ENCODE measurements around the gene GLA.

Gene GLA

DNA sequence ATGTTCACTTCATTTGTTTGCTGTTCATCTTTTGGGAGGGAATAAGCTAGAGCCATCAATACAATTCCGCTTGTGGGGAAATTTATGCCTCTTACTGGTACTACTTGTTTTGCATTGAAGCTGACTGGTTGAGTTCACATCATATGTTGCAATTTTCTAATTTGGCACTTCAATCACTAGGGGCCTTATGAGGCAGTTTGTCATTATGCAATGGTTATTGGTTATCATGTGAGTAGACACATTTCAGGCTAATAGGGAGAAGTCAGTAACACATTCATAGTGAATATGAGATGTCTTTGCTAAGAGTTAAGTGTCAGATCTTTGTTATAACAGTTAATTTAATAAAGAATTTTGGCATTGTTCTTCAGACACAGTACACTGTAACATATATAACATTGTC, 11.9 kb downstream of the GLA start:
- no peak for DNase-seq

DNA sequence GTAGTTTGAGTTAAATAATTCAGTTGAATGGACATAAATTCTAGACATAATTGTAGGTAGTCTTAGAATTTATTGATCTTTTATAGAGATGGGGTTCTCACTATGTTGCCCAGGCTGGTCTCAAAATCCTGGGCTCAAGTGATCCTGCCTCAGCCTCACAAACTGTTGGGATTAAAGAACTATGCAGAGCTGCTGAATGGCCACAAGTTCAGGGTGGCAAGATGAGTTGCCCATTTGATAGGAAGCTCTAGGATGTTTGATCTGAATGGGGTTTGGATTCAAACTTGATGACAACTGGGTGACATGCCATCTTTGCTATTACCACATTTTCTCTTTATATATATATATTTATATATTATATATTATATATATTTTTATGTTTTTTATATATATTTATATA, 13.4 kb downstream of the GLA start:
- DNase-seq: no peak

- no peak for DNase-seq
These were observed 14.0 kb downstream of the GLA start for GRCh38 chrX:101393530-101394305.

GRCh38 chrX:101391831-101392230, 15.9 kb downstream of the GLA start:
- no peak for DNase-seq

GRCh38 chrX:101390664-101391525, 16.8 kb downstream of the GLA start, which contains the start of gene RPL36A:
Gene RPL36A, plus strand, starts transcription at chrX:101391011. Its CDS starts 33 bp downstream, at chrX:101391044.
- DNase-seq: no peak

GRCh38 chrX:101388604-101389003, 19.1 kb downstream of the GLA start:
- no peak for DNase-seq

DNA sequence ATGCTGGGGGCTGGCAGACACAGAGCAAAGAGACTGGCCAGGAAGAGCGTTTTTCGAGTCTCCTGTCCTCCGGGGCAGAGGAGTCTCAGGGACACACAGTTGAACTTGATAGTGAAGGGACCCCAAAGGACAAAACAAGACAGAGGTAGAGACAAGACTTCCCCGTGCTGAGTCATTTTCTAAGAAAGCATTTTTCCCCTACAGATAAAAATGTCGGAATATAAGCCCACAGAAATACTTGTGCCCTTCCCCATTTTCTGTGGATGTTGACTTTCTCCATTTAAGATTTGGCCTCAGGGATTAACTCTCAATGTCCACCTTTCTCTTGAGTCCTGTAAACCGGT, 21.2 kb downstream of the GLA start:
- DNase-seq: no peak

GRCh38 chrX:101385795-101386541, 21.8 kb downstream of the GLA start, which contains the start of gene BTK:
Gene BTK, minus strand, starts transcription at chrX:101386191. Its CDS starts 10,907 bp downstream, at chrX:101375284.
- DNase-seq: no peak

GRCh38 chrX:101385026-101385684, 22.6 kb downstream of the GLA start:
- DNase-seq: no peak

DNA sequence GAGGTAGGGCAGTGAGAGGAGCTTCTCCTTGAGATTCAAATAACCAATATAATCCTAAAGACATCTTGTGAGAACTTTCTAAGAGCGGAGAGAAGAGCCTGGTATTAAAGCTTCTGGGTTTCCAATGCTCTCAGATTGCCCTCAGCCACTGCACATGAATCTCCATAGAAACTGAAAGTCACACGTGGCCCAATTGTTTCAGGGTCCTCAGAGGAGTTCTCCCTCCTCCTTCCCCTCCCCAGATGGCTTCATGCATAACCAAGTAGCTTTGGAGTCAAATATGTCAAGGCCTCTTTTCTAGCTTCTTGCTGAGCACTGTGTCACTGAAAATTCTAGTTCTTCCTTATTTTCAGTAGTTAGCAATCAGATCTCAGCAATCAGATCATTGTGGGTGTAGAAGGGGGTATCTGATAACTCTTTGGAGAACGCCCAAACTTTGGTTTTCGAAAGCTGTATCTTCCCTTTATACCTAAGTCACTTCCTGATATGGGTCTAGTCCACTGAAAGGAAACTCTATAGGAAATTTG, 24.0 kb downstream of the GLA start:
- DNase-seq: no peak

DNA sequence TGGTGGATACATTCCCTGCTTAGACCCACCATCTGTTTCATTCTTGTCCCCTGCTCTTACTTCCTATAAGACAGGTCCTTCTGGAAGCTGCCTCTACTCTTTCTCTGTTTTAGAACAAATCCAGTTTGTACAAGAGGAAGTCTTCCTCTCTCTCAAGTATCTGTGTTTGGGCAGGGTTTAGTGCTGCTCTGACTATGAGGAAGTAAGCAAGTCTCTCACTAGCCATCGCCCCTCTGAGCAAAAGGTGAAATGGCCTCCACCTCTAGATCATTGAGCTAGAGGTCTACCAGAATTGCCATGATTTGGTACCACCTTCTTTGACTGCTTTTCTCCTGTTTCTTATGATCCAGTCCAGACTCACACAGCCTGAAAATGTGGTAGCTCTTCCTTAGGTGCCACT, 30.2 kb downstream of the GLA start:
- DNase-seq: no peak

DNA sequence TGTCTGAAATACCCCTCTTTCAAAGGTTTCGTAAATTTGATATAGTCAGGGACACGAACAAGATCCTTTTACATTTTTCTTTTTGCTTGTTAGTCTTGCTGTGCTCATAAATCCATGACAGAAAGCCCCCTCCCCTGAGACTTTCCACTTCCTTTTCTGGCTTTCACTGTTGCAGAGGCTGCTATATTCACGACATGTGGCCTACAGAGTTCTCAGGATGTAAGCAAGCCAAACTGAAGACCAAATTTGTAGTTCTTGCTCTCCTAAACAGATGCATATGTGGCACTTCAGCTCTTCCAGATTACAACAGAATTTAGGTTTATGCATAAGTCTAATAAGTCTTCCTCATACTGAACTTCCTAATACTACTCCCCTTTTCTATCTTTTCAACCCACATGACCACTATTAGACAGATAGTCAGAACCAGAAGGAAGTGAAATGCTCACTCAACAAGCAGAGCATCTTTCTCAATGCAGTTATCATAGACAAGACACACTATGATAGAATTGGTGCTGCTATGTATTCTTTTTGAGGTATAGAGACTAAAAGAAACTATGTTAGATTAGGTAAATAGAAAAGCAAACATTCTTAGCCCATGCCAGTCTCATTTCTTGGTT, 36.7 kb downstream of the GLA start:
- no peak for DNase-seq

- no peak for DNase-seq
These were observed 38.0 kb downstream of the GLA start for GRCh38 chrX:101369687-101370086.

GRCh38 chrX:101368800-101369199, 38.9 kb downstream of the GLA start:
- DNase-seq: no peak

DNA sequence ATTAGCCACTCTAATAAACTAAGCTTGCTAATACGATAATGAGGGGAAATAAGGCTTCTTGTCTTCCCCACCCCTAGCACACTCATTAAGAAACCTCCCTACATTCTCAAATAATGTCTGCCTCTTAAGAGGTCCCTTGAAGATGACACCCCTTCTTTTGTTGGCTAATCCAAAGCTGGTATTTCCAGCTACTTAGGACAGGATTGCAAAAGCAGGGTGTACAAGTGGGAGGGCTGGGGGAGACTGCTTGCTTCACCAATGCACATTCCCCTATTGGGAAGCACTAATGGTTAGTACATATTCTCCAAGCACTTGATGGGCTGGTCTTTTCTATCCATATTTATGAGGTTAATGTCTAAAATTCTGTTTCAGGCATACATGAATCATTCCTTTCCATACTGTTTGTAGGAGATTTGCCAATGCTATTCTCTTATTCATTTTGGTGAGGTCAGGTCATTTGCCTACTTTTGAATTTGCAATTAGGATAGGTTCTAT, 42.4 kb downstream of the GLA start:
- no peak for DNase-seq

DNA sequence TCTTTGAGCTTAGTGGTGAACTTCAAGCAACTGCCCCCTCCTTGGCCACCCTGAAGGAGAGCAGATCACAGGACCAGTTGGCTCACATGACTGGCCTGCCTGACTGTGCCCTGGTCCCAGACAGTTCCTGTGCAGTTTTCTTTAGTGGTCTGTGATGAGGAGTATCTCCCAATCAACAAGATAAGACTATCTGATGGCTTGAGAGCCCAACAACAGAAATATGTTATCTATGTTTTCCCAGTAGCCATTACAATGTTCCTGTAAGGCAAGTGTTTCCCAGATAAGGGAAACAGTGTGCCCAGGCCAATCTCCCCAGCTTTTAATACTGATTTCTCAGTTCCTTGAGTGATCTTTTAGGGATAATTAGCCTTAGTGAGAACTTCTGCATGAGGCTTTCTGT, 45.0 kb downstream of the GLA start:
- no peak for DNase-seq

DNA sequence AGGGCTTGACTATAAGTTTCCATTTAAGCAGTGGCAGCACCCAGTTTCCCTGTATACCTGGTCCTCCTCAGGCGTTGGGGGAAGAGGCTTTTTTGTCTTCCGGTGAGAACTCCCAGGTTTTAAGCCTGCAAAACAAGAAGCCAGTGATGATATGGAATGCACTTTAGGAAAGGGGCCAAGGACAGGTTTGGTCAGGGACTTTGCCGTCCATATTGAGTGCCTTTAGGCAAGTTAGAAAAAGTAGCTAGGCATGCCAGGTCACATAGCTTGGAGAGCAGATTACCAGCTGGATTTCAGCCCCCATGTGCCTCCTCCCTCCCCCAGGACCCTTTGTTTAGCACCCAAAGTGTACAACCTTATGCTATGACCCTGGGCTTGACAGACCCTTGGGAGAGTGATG, 45.6 kb downstream of the GLA start:
- DNase-seq: no peak

DNA sequence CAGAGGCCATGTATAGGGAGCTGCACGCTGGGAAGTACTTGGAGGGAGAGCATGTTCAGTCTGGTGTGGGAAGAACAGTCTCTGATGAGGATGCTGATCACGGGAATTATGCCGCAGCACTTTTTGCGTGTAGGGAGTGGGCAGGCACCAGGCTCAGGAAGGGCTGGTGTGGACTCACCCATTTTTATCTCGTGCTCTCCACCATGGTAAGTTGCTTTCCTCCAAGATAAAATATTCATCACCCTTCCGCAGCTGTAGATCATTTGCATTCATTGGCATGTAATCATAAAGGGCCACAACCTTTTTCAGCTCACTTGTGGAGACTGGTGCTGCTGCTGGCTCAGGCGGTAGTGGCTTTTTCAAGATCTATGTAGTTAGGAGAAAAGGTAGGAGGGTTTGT, 47.3 kb downstream of the GLA start:
- no peak for DNase-seq

DNA sequence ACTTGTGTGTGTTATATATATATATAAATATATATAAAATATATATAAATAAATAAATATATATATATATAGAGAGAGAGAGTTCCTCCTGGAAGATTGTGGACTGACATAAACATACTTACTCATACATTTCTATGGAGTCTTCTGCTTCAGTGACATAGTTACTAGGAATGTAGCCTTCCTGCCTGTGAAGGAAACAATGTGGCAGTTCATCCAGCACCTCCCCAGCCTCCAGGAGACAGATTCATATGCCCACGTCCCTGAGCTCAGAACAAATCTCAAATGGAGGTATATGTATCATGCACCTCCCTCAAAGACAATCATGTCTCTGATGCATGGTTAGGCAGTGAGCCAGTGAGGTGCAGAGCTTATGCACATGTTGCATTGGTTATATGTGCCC, 47.8 kb downstream of the GLA start:
- no peak for DNase-seq

- DNase-seq: no peak
These were observed 50.4 kb downstream of the GLA start for GRCh38 chrX:101357166-101357795.

- no peak for DNase-seq
These were observed 58.5 kb downstream of the GLA start for GRCh38 chrX:101349193-101349562.

Data from 8988T (cell line).